ENCODE measurements around the gene COQ3.

The COQ3 gene

DNA sequence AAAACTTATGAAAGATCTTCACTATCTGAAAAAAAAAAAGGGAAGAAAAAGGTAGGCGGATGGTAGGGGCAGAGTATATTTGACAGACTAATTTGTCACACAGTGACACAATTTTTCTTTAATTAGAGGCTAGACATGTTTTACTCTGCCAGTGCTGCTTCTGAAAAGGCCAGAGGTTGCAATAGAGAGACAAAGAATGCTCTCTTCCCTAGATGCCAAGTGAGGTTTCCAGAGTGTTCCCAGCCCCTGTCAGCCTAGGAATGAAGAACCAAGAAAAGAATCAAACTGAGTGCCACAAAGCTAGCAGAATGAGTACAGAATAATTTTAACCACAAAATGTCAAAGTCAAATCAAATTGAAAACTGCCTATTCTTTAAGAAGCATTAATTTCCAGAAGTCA is 18.1 kb upstream of the COQ3 start:
- TF ChIP-seq TCF4 (CRISPR knock-in tag; IDR thresholded peaks at IDR 0.05; ENCODE audit: borderline replicate concordance) (no peak), BACH2 (CRISPR knock-in tag; IDR thresholded peaks at IDR 0.05; ENCODE audit: borderline replicate concordance) (no peak), ARNTL (CRISPR knock-in tag; IDR thresholded peaks at IDR 0.05; ENCODE audit: borderline replicate concordance, low read depth) (no peak), ESRRG (CRISPR knock-in tag; IDR thresholded peaks at IDR 0.05) (no peak), ZFP3 (CRISPR knock-in tag; IDR thresholded peaks at IDR 0.05) (no peak), CSDC2 (CRISPR knock-in tag; IDR thresholded peaks at IDR 0.05) (no peak), GLIS3 (CRISPR knock-in tag; IDR thresholded peaks at IDR 0.05) (no peak), ZFP30 (CRISPR knock-in tag; IDR thresholded peaks at IDR 0.05) (no peak), OSR1 (CRISPR knock-in tag; IDR thresholded peaks at IDR 0.05) (no peak), SNAI2 (CRISPR knock-in tag; IDR thresholded peaks at IDR 0.05) (no peak), ZNF8 (CRISPR knock-in tag; IDR thresholded peaks at IDR 0.05) (no peak)
- no peak for ATAC-seq

DNA sequence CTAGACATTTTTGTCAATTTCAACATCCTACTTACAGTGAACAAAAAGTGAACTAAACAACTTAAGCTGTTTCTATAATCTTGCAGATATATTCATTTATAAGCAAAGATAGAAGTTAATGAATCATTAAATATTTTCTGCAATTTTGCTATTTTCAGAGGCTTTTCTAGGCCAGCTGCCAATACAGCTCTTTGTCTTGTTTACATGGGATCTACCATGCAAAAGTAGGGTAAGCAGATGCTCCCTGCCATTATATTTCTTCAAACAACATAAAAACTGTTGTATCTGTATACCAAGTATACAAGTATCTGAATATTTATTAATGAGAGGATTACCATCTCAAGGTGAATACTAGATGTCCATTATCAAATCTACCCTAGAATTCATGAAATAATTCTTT is 15.7 kb upstream of the COQ3 start:
- no peak for ATAC-seq
- TF ChIP-seq, protein P1, sequence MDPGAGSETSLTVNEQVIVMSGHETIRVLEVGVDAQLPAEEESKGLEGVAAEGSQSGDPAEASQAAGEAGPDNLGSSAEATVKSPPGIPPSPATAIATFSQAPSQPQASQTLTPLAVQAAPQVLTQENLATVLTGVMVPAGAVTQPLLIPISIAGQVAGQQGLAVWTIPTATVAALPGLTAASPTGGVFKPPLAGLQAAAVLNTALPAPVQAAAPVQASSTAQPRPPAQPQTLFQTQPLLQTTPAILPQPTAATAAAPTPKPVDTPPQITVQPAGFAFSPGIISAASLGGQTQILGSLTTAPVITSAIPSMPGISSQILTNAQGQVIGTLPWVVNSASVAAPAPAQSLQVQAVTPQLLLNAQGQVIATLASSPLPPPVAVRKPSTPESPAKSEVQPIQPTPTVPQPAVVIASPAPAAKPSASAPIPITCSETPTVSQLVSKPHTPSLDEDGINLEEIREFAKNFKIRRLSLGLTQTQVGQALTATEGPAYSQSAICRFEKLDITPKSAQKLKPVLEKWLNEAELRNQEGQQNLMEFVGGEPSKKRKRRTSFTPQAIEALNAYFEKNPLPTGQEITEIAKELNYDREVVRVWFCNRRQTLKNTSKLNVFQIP (CRISPR knock-in tag; IDR thresholded peaks at IDR 0.05; ENCODE audit: borderline replicate concordance, low read depth), result no peak
- TF ChIP-seq, protein P2, sequence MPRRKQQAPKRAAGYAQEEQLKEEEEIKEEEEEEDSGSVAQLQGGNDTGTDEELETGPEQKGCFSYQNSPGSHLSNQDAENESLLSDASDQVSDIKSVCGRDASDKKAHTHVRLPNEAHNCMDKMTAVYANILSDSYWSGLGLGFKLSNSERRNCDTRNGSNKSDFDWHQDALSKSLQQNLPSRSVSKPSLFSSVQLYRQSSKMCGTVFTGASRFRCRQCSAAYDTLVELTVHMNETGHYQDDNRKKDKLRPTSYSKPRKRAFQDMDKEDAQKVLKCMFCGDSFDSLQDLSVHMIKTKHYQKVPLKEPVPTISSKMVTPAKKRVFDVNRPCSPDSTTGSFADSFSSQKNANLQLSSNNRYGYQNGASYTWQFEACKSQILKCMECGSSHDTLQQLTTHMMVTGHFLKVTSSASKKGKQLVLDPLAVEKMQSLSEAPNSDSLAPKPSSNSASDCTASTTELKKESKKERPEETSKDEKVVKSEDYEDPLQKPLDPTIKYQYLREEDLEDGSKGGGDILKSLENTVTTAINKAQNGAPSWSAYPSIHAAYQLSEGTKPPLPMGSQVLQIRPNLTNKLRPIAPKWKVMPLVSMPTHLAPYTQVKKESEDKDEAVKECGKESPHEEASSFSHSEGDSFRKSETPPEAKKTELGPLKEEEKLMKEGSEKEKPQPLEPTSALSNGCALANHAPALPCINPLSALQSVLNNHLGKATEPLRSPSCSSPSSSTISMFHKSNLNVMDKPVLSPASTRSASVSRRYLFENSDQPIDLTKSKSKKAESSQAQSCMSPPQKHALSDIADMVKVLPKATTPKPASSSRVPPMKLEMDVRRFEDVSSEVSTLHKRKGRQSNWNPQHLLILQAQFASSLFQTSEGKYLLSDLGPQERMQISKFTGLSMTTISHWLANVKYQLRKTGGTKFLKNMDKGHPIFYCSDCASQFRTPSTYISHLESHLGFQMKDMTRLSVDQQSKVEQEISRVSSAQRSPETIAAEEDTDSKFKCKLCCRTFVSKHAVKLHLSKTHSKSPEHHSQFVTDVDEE (CRISPR knock-in tag; IDR thresholded peaks at IDR 0.05), result no peak
- TF ChIP-seq ZC3H10 (CRISPR knock-in tag; IDR thresholded peaks at IDR 0.05), result no peak
- no peak for TF ChIP-seq TOX (CRISPR knock-in tag; IDR thresholded peaks at IDR 0.05; ENCODE audit: borderline replicate concordance)
- no peak for TF ChIP-seq RARB (CRISPR knock-in tag; IDR thresholded peaks at IDR 0.05)
- TF ChIP-seq SNAI2 (CRISPR knock-in tag; IDR thresholded peaks at IDR 0.05), result no peak
- TF ChIP-seq ESRRG (CRISPR knock-in tag; IDR thresholded peaks at IDR 0.05), result no peak
- TF ChIP-seq ZNF70 (CRISPR knock-in tag; IDR thresholded peaks at IDR 0.05), result no peak
- TF ChIP-seq ISL1 (CRISPR knock-in tag; IDR thresholded peaks at IDR 0.05), result no peak
- TF ChIP-seq ZNF565 (CRISPR knock-in tag; conservative IDR thresholded peaks at IDR 0.05; ENCODE audit: low read depth), result no peak
- TF ChIP-seq ZFP3 (CRISPR knock-in tag; IDR thresholded peaks at IDR 0.05), result no peak
- no peak for TF ChIP-seq PPARA (CRISPR knock-in tag; IDR thresholded peaks at IDR 0.05; ENCODE audit: borderline replicate concordance)
- TF ChIP-seq ZNF8 (CRISPR knock-in tag; IDR thresholded peaks at IDR 0.05), result no peak
- TF ChIP-seq BACH2 (CRISPR knock-in tag; IDR thresholded peaks at IDR 0.05; ENCODE audit: borderline replicate concordance), result no peak
- TF ChIP-seq, protein P3, sequence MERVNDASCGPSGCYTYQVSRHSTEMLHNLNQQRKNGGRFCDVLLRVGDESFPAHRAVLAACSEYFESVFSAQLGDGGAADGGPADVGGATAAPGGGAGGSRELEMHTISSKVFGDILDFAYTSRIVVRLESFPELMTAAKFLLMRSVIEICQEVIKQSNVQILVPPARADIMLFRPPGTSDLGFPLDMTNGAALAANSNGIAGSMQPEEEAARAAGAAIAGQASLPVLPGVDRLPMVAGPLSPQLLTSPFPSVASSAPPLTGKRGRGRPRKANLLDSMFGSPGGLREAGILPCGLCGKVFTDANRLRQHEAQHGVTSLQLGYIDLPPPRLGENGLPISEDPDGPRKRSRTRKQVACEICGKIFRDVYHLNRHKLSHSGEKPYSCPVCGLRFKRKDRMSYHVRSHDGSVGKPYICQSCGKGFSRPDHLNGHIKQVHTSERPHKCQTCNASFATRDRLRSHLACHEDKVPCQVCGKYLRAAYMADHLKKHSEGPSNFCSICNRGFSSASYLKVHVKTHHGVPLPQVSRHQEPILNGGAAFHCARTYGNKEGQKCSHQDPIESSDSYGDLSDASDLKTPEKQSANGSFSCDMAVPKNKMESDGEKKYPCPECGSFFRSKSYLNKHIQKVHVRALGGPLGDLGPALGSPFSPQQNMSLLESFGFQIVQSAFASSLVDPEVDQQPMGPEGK (CRISPR knock-in tag; IDR thresholded peaks at IDR 0.05; ENCODE audit: borderline replicate concordance), result no peak
- no peak for TF ChIP-seq CSDC2 (CRISPR knock-in tag; IDR thresholded peaks at IDR 0.05)
- TF ChIP-seq, protein P4, sequence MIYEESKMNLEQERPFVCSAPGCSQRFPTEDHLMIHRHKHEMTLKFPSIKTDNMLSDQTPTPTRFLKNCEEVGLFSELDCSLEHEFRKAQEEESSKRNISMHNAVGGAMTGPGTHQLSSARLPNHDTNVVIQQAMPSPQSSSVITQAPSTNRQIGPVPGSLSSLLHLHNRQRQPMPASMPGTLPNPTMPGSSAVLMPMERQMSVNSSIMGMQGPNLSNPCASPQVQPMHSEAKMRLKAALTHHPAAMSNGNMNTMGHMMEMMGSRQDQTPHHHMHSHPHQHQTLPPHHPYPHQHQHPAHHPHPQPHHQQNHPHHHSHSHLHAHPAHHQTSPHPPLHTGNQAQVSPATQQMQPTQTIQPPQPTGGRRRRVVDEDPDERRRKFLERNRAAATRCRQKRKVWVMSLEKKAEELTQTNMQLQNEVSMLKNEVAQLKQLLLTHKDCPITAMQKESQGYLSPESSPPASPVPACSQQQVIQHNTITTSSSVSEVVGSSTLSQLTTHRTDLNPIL (CRISPR knock-in tag; IDR thresholded peaks at IDR 0.05; ENCODE audit: low read depth), result no peak
- TF ChIP-seq ZFP30 (CRISPR knock-in tag; IDR thresholded peaks at IDR 0.05), result no peak
- TF ChIP-seq TCF4 (CRISPR knock-in tag; IDR thresholded peaks at IDR 0.05; ENCODE audit: borderline replicate concordance), result no peak

DNA sequence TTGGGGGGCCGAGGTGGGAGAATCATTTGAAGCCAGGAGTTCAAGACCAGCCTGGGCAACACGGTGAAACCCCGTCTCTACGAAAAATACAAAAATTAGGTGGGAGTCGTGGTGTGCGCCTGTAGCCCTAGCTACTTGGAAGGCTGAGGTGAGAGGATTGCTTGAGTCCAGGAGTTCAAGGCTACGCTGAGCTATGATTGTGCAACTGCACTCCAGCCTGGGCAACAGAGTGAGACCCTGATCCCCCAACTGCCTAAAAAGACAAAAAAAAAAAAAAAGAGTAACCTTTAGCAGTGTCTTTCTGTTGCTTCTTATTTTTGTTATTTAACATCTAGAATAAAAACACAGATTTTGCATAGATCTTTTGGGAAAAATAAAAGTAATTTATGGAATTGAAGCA is 13.1 kb upstream of the COQ3 start:
- TF ChIP-seq SNAI2 (CRISPR knock-in tag; IDR thresholded peaks at IDR 0.05) (no peak), TOX (CRISPR knock-in tag; IDR thresholded peaks at IDR 0.05; ENCODE audit: borderline replicate concordance) (no peak), ZNF70 (CRISPR knock-in tag; IDR thresholded peaks at IDR 0.05) (no peak), ARNTL (CRISPR knock-in tag; IDR thresholded peaks at IDR 0.05; ENCODE audit: borderline replicate concordance, low read depth) (no peak)
- ATAC-seq, result no peak
